Measurements from ENCODE around the gene AKAP13. TPM values are rescaled to one million over a fixed set of nuclear protein-coding genes. Genes with fewer than 3 reads are reported as not detected.
"Not testable (repeated sequence)": the region's sequence is repeated elsewhere in the genome, so short reads cannot be mapped to it uniquely, and the experiment has no call there.

The AKAP13 gene
- total RNA-seq, 2 experiments from 2014 or later = 106 to 113 TPM

DNA sequence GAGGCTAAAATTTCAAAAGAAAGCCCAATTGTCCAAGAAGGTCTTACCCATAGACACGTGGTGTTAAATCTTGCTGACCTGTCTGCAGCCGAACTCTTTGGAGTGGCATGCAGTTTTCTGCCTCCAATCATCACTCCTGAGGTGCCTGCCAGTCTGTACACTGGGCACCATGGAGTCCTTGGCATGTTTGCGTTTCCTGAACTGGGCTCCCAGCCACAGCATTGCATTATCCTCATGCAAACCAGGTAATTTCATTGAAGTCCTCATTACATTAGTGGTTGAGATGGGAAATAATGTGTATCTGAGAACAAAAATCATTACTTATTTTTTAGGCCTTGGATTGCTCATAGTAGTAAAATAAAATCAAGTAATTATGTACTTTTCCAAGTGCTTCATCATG is 152.3 kb downstream of the AKAP13 start:
- ChIA-PET CTCF (interaction anchor here (1.4 to 1.9 kb wide), 2 partner anchors 10 to 27 kb away, joined by 4 read pairs; no protein-coding TSS in a partner anchor), POLR2A (no interaction called here)
- Mint-ChIP-seq H3K27me3 (no peaks in the 10 kb centered on the region), H3K4me3 (no peak overlapping the region), H3K4me1 (ENCODE audit: low read depth) (peaks cover 41% of the 10 kb centered on the region), H3K36me3 (peaks cover 7% of the 10 kb centered on the region), H3K27ac (no peak overlapping the region), H3K9me3 (no peaks in the 10 kb centered on the region)
- intact Hi-C loops (cut with micrococcal nuclease) = no loop called here
- no peak for DNase-seq

DNA sequence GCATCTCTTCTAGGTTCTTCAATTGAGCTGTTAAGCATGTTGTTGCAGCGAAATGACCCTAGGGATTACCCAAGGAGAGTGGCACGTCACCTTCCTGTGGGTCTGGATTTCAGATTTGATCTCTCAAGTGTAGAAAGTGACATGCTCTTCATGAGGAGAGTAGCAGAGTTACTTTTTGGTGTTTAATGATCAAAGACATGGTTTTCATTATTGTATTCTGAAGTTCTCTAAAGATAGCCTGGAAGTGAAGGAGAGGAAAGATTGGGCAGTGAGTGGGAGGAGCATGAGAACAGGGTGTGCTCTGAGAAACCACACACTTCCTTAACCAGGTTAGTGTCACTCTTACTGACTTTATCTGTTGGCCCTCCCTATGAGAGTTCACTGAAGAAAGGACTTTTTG is 153.6 kb downstream of the AKAP13 start:
- Mint-ChIP-seq H3K4me3 (no peak overlapping the region), H3K9me3 (no peaks in the 10 kb centered on the region), H3K36me3 (peaks cover 7% of the 10 kb centered on the region), H3K27me3 (no peaks in the 10 kb centered on the region), H3K4me1 (ENCODE audit: low read depth) (peaks cover 41% of the 10 kb centered on the region), H3K27ac (peak overlapping the region; percentile 60)
- intact Hi-C loops (cut with micrococcal nuclease) = loop anchor here (1.0 kb wide), 1 partner anchor 8 kb away; no protein-coding TSS in a partner anchor
- ChIA-PET POLR2A (interaction anchor here (1.1 kb wide), 1 partner anchor 11 kb away, joined by 3 read pairs; no protein-coding TSS in a partner anchor), CTCF (interaction anchor here (1.0 to 1.9 kb wide), 4 partner anchors 8 to 28 kb away, joined by 3 to 4 read pairs (median 4); no protein-coding TSS in a partner anchor)
- DNase-seq = peak; percentile 22

GRCh38 chr15:85535533-85536330 is 155.3 kb downstream of the AKAP13 start:
- POLR2A ChIA-PET; H3K36me3 Mint-ChIP-seq; H3K27ac Mint-ChIP-seq; H3K27me3 Mint-ChIP-seq; H3K4me3 Mint-ChIP-seq; intact Hi-C loops (cut with micrococcal nuclease); H3K9me3 Mint-ChIP-seq; DNase-seq: not testable (repeated sequence)
- H3K4me1 Mint-ChIP-seq (ENCODE audit: low read depth) = peaks cover 55% of the 10 kb centered on the region
- CTCF ChIA-PET = interaction anchor here (1.1 kb wide), 1 partner anchor 239 kb away, joined by 3 read pairs; no protein-coding TSS in a partner anchor

GRCh38 chr15:85536341-85536740 is 155.9 kb downstream of the AKAP13 start:
- Mint-ChIP-seq H3K27me3 (no peaks in the 10 kb centered on the region), H3K27ac (no peak overlapping the region), H3K4me1 (ENCODE audit: low read depth) (peaks cover 58% of the 10 kb centered on the region), H3K4me3 (no peak overlapping the region), H3K36me3 (peaks cover 7% of the 10 kb centered on the region), H3K9me3 (no peaks in the 10 kb centered on the region)
- POLR2A ChIA-PET = no interaction called here
- DNase-seq = no peak
- CTCF ChIA-PET = no interaction called here
- intact Hi-C loops (cut with micrococcal nuclease) = no loop called here

GRCh38 chr15:85539491-85539890 is 159.1 kb downstream of the AKAP13 start:
- H3K4me1 Mint-ChIP-seq (ENCODE audit: low read depth) = peaks cover 60% of the 10 kb centered on the region
- intact Hi-C loops (cut with micrococcal nuclease) = no loop called here
- no peak for DNase-seq
- H3K27me3 Mint-ChIP-seq = no peaks in the 10 kb centered on the region
- peaks cover 5% of the 10 kb centered on the region for H3K36me3 Mint-ChIP-seq
- no peak overlapping the region for H3K4me3 Mint-ChIP-seq
- ChIA-PET POLR2A (no interaction called here), CTCF (interaction anchor here (1.1 to 1.3 kb wide), 2 partner anchors 8 to 243 kb away, joined by 3 read pairs; no protein-coding TSS in a partner anchor)
- H3K9me3 Mint-ChIP-seq = no peaks in the 10 kb centered on the region
- H3K27ac Mint-ChIP-seq = no peak overlapping the region

DNA sequence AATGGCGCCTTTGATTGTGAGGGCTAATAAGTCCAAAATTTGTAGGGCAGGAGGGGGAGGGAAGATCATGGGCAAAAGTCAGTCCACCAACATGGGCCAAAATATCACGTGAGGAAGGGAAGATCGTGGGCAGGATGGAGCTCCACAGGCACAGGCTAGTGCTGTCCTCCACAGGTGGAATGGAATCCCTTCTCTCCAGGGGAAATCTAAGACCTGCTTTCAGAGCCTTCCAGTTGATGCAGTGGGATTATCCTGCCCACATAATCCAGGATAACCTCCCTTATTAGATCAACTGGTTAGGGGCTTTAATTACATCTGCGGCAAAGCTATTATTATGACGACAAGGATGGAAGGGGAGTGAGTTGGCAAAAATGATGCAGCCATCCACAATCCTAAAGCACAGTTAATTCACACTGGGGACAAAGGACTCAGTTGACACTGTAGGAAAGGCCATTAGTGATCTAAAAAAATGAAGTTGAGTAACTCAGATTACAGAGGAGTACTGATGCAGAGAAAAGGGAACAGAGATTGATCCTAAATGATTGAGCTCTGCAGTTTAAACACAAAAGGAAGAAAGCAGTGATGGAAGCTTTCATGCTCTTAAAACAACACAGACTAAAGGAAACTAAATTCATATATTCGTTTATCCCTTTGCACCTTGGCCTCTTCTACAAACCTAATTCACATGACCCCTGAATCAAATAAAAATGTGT is 159.8 kb downstream of the AKAP13 start:
- Mint-ChIP-seq H3K27me3 (no peaks in the 10 kb centered on the region), H3K4me3 (no peak overlapping the region), H3K4me1 (ENCODE audit: low read depth) (peaks cover 62% of the 10 kb centered on the region), H3K9me3 (no peaks in the 10 kb centered on the region), H3K27ac (no peak overlapping the region), H3K36me3 (peaks cover 5% of the 10 kb centered on the region)
- DNase-seq = no peak
- CTCF ChIA-PET = interaction anchor here (1.3 to 2.7 kb wide), 2 partner anchors 35 to 244 kb away, joined by 3 to 10 read pairs; no protein-coding TSS in a partner anchor
- intact Hi-C loops (cut with micrococcal nuclease) = loop anchor here (5.0 kb wide), 3 partner anchors 107 to 252 kb away; partner anchors contain the start of gene KLHL25
- POLR2A ChIA-PET = no interaction called here

DNA sequence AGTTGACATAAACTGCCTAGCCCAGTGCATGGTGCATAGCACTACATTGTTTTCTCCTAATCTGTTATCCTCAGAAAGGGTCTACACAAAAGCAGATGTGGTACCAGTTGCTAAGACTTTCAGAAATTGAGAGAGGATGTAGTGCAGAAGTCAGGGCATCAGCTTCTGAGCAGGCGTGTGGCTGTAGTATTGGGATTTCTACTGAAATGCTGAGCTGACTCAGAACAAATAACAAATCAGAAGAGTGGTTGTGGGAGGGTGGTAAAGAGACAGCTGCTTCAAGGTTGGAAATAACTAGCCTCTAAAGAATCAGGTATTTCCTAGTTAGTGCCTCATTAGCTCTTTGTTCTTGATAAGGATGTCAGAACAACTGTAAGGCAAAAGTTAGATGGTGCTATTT is 161.3 kb downstream of the AKAP13 start:
- H3K4me1 Mint-ChIP-seq (ENCODE audit: low read depth) = peaks cover 65% of the 10 kb centered on the region
- CTCF ChIA-PET = interaction anchor here (0.7 to 3.2 kb wide), 7 partner anchors 8 to 211 kb away, joined by 3 to 13 read pairs (median 4); no protein-coding TSS in a partner anchor
- peaks cover 11% of the 10 kb centered on the region for H3K36me3 Mint-ChIP-seq
- intact Hi-C loops (cut with micrococcal nuclease) = loop anchor here (1.0 to 5.0 kb wide), 9 partner anchors 7 to 251 kb away; partner anchors contain the start of gene KLHL25
- no peaks in the 10 kb centered on the region for H3K27me3 Mint-ChIP-seq
- POLR2A ChIA-PET = interaction anchor here (0.8 to 2.5 kb wide), 9 partner anchors 14 to 162 kb away, joined by 3 to 27 read pairs (median 4); no protein-coding TSS in a partner anchor
- H3K27ac Mint-ChIP-seq = peak overlapping the region; percentile 61
- H3K4me3 Mint-ChIP-seq = peak overlapping the region; percentile 20
- DNase-seq = peak; percentile 62
- H3K9me3 Mint-ChIP-seq = no peaks in the 10 kb centered on the region

DNA sequence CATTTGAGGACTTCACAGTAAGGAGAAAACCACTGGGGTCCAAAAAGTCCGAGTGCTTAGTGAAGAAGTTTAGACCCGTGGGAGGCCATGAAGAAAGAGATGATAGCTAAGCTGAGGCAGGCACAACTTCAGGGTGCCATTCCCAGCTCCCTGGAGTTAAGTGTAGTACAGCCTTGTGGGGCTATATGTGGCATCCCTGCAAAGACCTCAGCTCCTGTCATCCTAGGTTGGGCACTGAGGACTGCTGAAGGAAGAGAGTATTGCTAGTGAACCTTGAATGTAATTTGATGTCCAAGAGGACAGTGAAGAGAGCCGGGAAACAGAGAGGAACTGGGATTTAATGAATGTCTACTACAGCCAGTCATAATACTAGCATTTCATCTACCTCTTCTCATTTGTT is 162.1 kb downstream of the AKAP13 start:
- DNase-seq = no peak
- H3K9me3 Mint-ChIP-seq = no peaks in the 10 kb centered on the region
- POLR2A ChIA-PET = interaction anchor here (0.8 to 2.5 kb wide), 9 partner anchors 14 to 161 kb away, joined by 3 to 27 read pairs (median 4); no protein-coding TSS in a partner anchor
- H3K27ac Mint-ChIP-seq = peak overlapping the region; percentile 61
- H3K27me3 Mint-ChIP-seq = no peaks in the 10 kb centered on the region
- CTCF ChIA-PET = interaction anchor here (0.6 to 3.2 kb wide), 6 partner anchors 16 to 246 kb away, joined by 3 to 13 read pairs (median 4); no protein-coding TSS in a partner anchor
- intact Hi-C loops (cut with micrococcal nuclease) = loop anchor here (1.0 to 5.0 kb wide), 8 partner anchors 8 to 250 kb away; partner anchors contain the start of gene KLHL25
- H3K36me3 Mint-ChIP-seq = peaks cover 11% of the 10 kb centered on the region
- no peak overlapping the region for H3K4me3 Mint-ChIP-seq
- H3K4me1 Mint-ChIP-seq (ENCODE audit: low read depth) = peaks cover 72% of the 10 kb centered on the region

DNA sequence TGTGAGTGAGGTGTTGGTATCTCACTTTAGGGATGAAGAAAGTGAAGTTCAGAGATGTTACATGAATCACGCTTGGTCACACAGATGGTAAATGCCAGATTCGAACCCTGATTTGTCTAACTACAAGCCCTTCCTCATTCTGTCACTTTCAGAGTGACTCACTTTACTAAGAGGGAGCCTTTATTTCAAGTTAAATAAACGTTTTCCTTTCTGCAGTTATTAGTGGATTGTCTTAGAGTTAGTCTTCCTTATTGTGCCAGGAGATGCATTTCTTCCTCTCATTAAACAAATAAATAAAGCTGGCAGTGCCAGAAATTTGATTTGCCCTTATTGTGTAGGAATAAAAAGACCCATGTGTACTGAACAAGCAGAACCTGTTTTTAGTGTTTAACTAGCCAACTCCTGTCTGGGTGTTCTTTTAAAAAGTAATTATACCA is 162.5 kb downstream of the AKAP13 start:
- no peak overlapping the region for H3K4me3 Mint-ChIP-seq

DNA sequence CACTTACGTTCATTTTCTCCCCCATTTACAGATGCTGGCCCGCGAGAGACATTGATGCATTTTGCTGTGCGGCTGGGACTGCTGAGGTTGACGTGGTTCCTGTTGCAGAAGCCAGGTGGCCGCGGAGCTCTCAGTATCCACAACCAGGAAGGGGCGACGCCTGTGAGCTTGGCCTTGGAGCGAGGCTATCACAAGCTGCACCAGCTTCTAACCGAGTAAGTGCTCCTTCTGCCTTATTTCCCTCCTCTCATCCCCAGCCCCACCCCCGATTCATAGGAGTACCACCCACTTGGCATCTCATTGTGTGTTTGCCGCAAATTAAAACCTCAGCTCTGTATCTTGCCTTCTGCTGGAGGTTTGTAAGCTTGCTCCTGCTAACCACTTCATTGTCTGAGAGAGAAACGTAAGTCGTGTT is 163.3 kb downstream of the AKAP13 start:
- peak; percentile 20 for DNase-seq
- Mint-ChIP-seq H3K4me1 (ENCODE audit: low read depth) (peaks cover 80% of the 10 kb centered on the region), H3K27ac (no peak overlapping the region), H3K4me3 (no peak overlapping the region), H3K27me3 (no peaks in the 10 kb centered on the region), H3K9me3 (no peaks in the 10 kb centered on the region), H3K36me3 (peaks cover 16% of the 10 kb centered on the region)
- ChIA-PET CTCF (interaction anchor here (1.2 to 3.2 kb wide), 3 partner anchors 12 to 39 kb away, joined by 4 to 13 read pairs (median 6); no protein-coding TSS in a partner anchor), POLR2A (interaction anchor here (0.8 to 2.3 kb wide), 4 partner anchors 11 to 39 kb away, joined by 3 to 7 read pairs (median 4); no protein-coding TSS in a partner anchor)
- intact Hi-C loops (cut with micrococcal nuclease) = loop anchor here (1.0 to 5.0 kb wide), 6 partner anchors 13 to 249 kb away; partner anchors contain the start of gene KLHL25

More for the DNA sequence above, 162.5 kb downstream of the AKAP13 start:
- ChIA-PET POLR2A (interaction anchor here (0.8 to 2.5 kb wide), 9 partner anchors 12 to 103 kb away, joined by 3 to 27 read pairs (median 7); no protein-coding TSS in a partner anchor), CTCF (interaction anchor here (0.6 to 3.2 kb wide), 7 partner anchors 9 to 247 kb away, joined by 3 to 13 read pairs (median 4); no protein-coding TSS in a partner anchor)
- peaks cover 15% of the 10 kb centered on the region for H3K36me3 Mint-ChIP-seq
- H3K27me3 Mint-ChIP-seq = no peaks in the 10 kb centered on the region
- peak; percentile 34 for DNase-seq
- H3K9me3 Mint-ChIP-seq = no peaks in the 10 kb centered on the region
- H3K27ac Mint-ChIP-seq = peak overlapping the region; percentile 61
- intact Hi-C loops (cut with micrococcal nuclease) = loop anchor here (1.0 to 5.0 kb wide), 9 partner anchors 9 to 249 kb away; partner anchors contain the start of gene KLHL25
- peaks cover 76% of the 10 kb centered on the region for H3K4me1 Mint-ChIP-seq (ENCODE audit: low read depth)

DNA sequence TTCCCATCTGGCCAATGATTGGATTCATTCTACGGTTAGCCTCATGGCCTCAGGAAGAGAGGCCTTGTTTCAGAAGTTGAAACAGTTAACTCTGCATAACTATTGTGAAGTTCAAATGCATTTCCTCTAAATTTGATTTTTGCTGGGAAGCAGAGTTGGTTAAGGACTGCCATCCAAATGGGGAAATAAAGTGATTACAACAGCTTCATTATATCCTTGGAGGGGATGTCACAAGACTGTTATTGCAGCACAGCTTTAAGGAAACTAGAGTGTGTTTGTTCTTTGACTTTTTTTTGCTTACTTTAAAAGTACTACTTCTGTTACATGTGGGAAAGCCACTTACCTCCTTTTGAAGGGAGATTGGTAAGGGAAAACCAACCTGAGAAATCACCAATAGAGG is 164.8 kb downstream of the AKAP13 start:
- Mint-ChIP-seq H3K4me3 (no peak overlapping the region), H3K27me3 (no peaks in the 10 kb centered on the region), H3K4me1 (ENCODE audit: low read depth) (peaks cover 73% of the 10 kb centered on the region), H3K36me3 (peaks cover 16% of the 10 kb centered on the region), H3K27ac (no peak overlapping the region), H3K9me3 (no peaks in the 10 kb centered on the region)
- ChIA-PET POLR2A (interaction anchor here (2.3 kb wide), 1 partner anchor 36 kb away, joined by 7 read pairs; no protein-coding TSS in a partner anchor), CTCF (interaction anchor here (0.6 to 1.4 kb wide), 3 partner anchors 10 to 40 kb away, joined by 3 to 6 read pairs (median 3); no protein-coding TSS in a partner anchor)
- DNase-seq = no peak
- intact Hi-C loops (cut with micrococcal nuclease) = no loop called here

Data from activated CD4-positive, alpha-beta memory T cell treated with anti-CD3 and anti-CD28 coated beads for 36 hours (primary cell).